Measurements from ENCODE around the gene TMIGD1. TPM values are rescaled to one million over a fixed set of nuclear protein-coding genes. Genes with fewer than 3 reads are reported as not detected.

The TMIGD1 gene
- total and polyA plus RNA-seq, 2 of the 13 experiments (the other 11 are each of a cell fraction or from before 2014, with no cell fraction given), result not detected

DNA sequence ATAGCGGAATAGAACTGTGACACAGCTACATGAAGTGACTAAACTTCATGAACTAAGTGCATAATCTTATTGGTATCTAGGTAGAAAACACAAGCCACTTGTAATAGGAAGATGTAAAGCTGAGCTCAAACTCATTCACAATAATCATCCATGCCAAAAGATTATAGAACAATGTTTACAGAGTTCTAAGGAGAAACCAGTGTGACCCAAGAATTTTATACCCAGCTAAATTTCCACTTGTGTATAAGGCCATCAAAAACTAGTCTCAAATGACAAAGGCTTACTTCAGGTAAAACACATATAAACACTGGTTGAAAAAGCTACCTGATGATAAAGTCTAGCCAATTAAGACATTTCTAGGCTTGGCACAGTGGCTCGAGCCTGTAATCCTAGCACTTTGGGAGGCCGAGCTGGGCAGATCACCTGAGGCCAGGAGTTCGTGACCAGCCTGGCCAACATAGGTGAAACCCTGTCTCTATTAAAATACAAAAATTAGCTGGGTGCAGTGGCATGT, 28.0 kb upstream of the TMIGD1 start:
- POLR2A ChIA-PET, result no interaction called here

More for the DNA sequence above, 28.0 kb upstream of the TMIGD1 start:
- in situ Hi-C loops (cut with HindIII; ENCODE audit: extremely low pct_ligation_motif_present, low pct_unique_long_range_greater_than_20kb), result no loop called here
- WGBS (ENCODE audit: low lambda C conversion rate), result 72% methylated on average over 4 of the region's 4 CpGs
- no peak for ATAC-seq
- Histone ChIP-seq H3K4me3 (replicated peaks in 1 of 3; ENCODE audit: insufficient read depth in 1 of 3, low read depth in 2 of 3, low read length in 3 of 3) (no peak overlapping the region), H3K36me3 (replicated peaks in 1 of 2; ENCODE audit: control insufficient read depth in 1 of 2, insufficient read depth in 2 of 2, low read length in 2 of 2) (no peaks in the 10 kb centered on the region), H3K4me2 (ENCODE audit: low read depth, low read length) (no peak overlapping the region), H3K9ac (ENCODE audit: insufficient read depth, low read depth, low read length) (no peak overlapping the region), H3K4me1 (ENCODE audit: insufficient read depth, low read length) (peaks cover 21% of the 10 kb centered on the region), H3K27ac (ENCODE audit: extremely low read length, insufficient read depth, low read length) (no peak overlapping the region), H3K9me3 (ENCODE audit: low read length) (peaks cover 9% of the 10 kb centered on the region), H4K20me1 (ENCODE audit: insufficient read depth, low read length) (no peaks in the 10 kb centered on the region), H2AFZ (ENCODE audit: low read length) (no peak overlapping the region), H3K79me2 (ENCODE audit: insufficient read depth, low read length) (no peaks in the 10 kb centered on the region), H3K27me3 (ENCODE audit: control insufficient read depth in 1 of 2, insufficient read depth in 2 of 2, low read length in 2 of 2) (no peaks in the 10 kb centered on the region; a peak in 1 of 5 replicates)
- DNase-seq (ENCODE audit: low spot score), result no peak
- FAIRE-seq, result no peak
- BruUV-seq (replicated peaks), result no TSS peak
- TF ChIP-seq MIER2 (CRISPR knock-in tag; IDR thresholded peaks at IDR 0.05) (no peak), ZFP1 (CRISPR knock-in tag; IDR thresholded peaks at IDR 0.05) (peak; percentile 100)
- TF ChIP-seq, protein P1, sequence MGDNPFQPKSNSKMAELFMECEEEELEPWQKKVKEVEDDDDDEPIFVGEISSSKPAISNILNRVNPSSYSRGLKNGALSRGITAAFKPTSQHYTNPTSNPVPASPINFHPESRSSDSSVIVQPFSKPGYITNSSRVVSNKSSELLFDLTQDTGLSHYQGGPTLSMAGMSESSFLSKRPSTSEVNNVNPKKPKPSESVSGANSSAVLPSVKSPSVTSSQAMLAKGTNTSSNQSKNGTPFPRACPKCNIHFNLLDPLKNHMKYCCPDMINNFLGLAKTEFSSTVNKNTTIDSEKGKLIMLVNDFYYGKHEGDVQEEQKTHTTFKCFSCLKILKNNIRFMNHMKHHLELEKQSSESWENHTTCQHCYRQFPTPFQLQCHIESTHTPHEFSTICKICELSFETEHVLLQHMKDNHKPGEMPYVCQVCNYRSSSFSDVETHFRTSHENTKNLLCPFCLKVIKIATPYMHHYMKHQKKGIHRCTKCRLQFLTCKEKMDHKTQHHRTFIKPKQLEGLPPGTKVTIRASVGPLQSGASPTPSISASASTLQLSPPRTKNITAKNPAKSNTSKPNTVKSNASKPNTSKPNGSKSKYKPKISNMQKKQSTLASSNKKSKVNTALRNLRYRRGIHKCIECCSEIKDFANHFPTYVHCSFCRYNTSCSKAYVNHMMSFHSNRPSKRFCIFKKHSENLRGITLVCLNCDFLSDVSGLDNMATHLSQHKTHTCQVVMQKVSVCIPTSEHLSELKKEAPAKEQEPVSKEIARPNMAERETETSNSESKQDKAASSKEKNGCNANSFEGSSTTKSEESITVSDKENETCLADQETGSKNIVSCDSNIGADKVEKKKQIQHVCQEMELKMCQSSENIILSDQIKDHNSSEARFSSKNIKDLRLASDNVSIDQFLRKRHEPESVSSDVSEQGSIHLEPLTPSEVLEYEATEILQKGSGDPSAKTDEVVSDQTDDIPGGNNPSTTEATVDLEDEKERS (CRISPR knock-in tag; IDR thresholded peaks at IDR 0.05), result peak; percentile 48; the same call in 1 of the 2 replicates
- CTCF ChIA-PET (ENCODE audit: low intra/inter-chr PET ratio, low total read pairs), result no interaction called here
- intact Hi-C loops (cut with micrococcal nuclease; ENCODE audit: unreplicated experiment), result no loop called here
